ENCODE data around the gene CPNE7. TPM values are rescaled to one million over a fixed set of nuclear protein-coding genes. Genes with fewer than 3 reads are reported as not detected.

The CPNE7 gene
- total and polyA plus RNA-seq, 2 of the 13 experiments (the other 11 are each of a cell fraction or from before 2014, with no cell fraction given), result 0.59 TPM; not detected in 1

DNA sequence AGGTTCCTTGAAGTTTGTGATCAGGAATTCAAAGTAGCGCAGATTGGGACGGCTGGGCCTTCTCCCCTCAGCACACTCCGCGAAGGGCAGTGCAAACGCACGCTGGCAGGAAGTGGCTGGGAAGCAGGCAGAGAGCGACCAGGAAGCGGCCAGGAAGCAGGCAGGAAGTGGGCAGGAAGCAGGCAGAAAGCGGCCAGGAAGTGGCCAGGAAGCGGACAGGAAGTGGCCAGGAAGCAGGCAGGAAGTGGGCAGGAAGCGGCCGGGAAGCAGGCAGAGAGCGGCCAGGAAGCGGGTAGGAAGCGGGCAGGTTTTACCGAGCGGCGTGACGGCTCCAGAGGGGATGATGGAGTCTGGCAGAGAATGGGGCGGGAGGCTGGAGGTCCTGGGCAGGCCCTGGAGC, 41.1 kb downstream of the CPNE7 start (continued):
- no peak for TF ChIP-seq TCF7L2 (IDR thresholded peaks at IDR 0.05; ENCODE audit: low read depth, low read length)
- TF ChIP-seq NCOA5 (CRISPR knock-in tag; IDR thresholded peaks at IDR 0.05), result no peak
- TF ChIP-seq, protein P1, sequence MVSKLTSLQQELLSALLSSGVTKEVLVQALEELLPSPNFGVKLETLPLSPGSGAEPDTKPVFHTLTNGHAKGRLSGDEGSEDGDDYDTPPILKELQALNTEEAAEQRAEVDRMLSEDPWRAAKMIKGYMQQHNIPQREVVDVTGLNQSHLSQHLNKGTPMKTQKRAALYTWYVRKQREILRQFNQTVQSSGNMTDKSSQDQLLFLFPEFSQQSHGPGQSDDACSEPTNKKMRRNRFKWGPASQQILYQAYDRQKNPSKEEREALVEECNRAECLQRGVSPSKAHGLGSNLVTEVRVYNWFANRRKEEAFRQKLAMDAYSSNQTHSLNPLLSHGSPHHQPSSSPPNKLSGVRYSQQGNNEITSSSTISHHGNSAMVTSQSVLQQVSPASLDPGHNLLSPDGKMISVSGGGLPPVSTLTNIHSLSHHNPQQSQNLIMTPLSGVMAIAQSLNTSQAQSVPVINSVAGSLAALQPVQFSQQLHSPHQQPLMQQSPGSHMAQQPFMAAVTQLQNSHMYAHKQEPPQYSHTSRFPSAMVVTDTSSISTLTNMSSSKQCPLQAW (CRISPR knock-in tag; IDR thresholded peaks at IDR 0.05), result no peak
- 0 out of 2 replicates have a peak, but pooled peaks have one; percentile 66 for TF ChIP-seq HNRNPL (IDR thresholded peaks at IDR 0.05; ENCODE audit: low read depth, low read length)

DNA sequence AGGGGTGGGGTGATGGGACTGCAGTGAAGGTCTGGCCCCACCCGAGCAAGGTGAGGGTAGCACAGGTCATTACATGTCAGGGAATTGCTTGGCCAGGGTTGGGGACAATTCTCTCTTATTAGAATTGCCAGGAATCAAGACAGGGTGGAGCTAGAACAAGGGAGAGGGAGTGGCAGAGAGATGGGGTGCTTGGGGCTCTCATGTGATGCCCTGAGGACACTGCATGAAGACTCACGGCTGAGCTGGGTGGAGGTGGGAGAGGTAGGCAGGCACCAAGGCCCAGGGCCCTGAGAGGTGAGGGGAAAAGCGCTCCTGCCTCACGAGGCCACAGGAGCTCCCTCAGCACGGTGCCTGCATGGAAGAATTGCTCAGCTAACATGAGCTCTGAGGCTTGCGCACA, 41.5 kb downstream of the CPNE7 start:
- DNase-seq (ENCODE audit: low spot score) (no peak), ATAC-seq (no peak), FAIRE-seq (no peak)
- Histone ChIP-seq H3K9me3 (ENCODE audit: low read length) (no peaks in the 10 kb centered on the region), H3K79me2 (ENCODE audit: insufficient read depth, low read length) (no peaks in the 10 kb centered on the region), H3K27ac (ENCODE audit: extremely low read length, insufficient read depth, low read length) (no peak overlapping the region), H2AFZ (ENCODE audit: low read length) (no peak overlapping the region), H3K27me3 (ENCODE audit: control insufficient read depth in 1 of 2, insufficient read depth in 2 of 2, low read length in 2 of 2) (peaks cover 7 to 17% of the 10 kb centered on the region in 2 experiments; a peak in 3 of 5 replicates), H3K36me3 (replicated peaks in 1 of 2; ENCODE audit: control insufficient read depth in 1 of 2, insufficient read depth in 2 of 2, low read length in 2 of 2) (no peaks in the 10 kb centered on the region), H3K4me3 (replicated peaks in 1 of 3; ENCODE audit: insufficient read depth in 1 of 3, low read depth in 2 of 3, low read length in 3 of 3) (no peak overlapping the region), H3K9ac (ENCODE audit: insufficient read depth, low read depth, low read length) (no peak overlapping the region), H3K4me1 (ENCODE audit: insufficient read depth, low read length) (peaks cover 59% of the 10 kb centered on the region), H3K4me2 (ENCODE audit: low read depth, low read length) (no peak overlapping the region), H4K20me1 (ENCODE audit: insufficient read depth, low read length) (no peaks in the 10 kb centered on the region)
- TF ChIP-seq SMARCE1 (IDR thresholded peaks at IDR 0.05; ENCODE audit: borderline replicate concordance) (no peak), ZNF883 (CRISPR knock-in tag; IDR thresholded peaks at IDR 0.05; ENCODE audit: not compliant biosample characterization) (peak; percentile 1)
- TF ChIP-seq, protein P2, sequence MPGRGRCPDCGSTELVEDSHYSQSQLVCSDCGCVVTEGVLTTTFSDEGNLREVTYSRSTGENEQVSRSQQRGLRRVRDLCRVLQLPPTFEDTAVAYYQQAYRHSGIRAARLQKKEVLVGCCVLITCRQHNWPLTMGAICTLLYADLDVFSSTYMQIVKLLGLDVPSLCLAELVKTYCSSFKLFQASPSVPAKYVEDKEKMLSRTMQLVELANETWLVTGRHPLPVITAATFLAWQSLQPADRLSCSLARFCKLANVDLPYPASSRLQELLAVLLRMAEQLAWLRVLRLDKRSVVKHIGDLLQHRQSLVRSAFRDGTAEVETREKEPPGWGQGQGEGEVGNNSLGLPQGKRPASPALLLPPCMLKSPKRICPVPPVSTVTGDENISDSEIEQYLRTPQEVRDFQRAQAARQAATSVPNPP (CRISPR knock-in tag; IDR thresholded peaks at IDR 0.05), result no peak
- 46% methylated on average over 6 of the region's 6 CpGs for WGBS (ENCODE audit: low lambda C conversion rate)
- BruUV-seq (replicated peaks), result no TSS peak
- in situ Hi-C loops (cut with HindIII; ENCODE audit: extremely low pct_ligation_motif_present, low pct_unique_long_range_greater_than_20kb) (no loop called here), intact Hi-C loops (cut with micrococcal nuclease; ENCODE audit: unreplicated experiment) (no loop called here)
- POLR2A ChIA-PET, result no interaction called here
- CTCF ChIA-PET (ENCODE audit: low intra/inter-chr PET ratio, low total read pairs), result interaction anchor here (1.3 to 2.6 kb wide), 2 partner anchors 24 kb away, joined by 3 to 34 read pairs; no protein-coding TSS in a partner anchor

Data from HepG2 (cell line).